ENCODE measurements around the gene CHD2.

CHD2 gene

DNA sequence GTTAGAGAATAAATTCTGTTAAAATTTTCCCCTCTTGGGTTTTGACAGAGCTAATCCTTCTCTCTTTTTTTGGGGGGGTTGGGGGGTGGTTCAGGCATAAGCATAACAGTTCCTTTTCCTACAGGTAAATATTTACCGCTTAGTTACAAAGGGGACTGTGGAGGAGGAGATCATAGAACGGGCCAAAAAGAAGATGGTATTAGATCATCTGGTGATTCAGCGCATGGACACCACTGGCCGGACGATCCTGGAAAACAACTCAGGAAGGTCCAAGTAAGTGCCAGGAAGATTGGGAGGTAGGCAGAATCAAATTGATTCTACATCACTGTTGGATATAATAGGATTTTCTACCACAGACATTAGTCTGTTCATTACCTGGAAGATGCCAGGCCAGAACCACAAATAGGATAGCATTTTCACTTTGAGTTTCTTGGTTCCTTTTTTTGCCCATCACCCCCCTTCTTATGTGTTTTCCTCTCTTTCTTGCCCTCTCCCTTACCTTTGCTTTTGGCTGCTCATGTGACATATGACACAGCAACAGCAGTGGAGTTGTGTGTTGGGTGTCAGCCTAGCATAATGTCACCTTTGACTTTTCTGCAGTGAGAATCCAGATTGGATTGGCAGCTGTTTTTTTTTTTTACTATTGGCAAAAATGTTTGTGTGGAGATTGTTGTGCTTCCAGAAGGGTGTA lies 79.0 kb downstream of the CHD2 start:
- Histone ChIP-seq H3K4me3 (no peak overlapping the region), H3K27ac (no peak overlapping the region)

DNA sequence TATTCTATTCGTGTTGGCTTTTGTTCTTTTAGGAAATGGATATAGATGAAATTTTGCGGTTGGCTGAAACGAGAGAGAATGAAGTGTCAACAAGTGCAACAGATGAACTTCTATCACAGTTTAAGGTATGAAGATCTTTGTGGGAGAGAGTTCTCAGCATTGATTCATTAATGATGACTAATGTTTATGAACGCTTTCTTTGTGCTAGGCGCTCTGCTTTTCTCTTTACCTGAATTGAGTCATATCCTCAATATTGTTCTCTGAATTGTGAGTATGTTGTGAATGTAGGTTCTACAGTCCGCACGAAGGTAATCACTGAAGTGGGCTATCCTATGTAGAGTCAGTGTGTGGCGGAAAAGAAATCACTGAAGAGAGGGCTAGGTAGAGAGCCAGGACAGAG lies 81.2 kb downstream of the CHD2 start:
- Histone ChIP-seq H3K4me3 (no peak overlapping the region), H3K27ac (peak overlapping the region in 4 of 21 experiments; percentile 2 to 52 (median 32))

DNA sequence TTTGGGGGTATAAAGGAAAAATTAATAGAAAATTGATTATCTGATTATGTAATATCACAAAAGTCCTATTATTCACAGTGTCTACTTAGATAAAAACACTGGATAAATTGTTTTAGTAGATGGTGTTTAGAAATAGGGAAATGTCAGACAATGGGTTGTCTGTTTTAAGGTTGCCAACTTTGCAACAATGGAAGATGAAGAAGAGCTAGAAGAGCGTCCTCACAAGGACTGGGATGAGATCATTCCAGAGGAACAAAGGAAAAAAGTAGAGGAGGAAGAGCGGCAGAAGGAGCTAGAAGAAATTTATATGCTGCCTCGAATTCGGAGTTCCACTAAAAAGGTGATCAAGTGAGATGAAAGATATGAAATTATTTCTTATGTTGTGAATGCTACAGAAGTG lies 84.0 kb downstream of the CHD2 start:
- no peak overlapping the region for H3K4me3 ChIP-seq
- H3K27ac ChIP-seq: no peak overlapping the region

DNA sequence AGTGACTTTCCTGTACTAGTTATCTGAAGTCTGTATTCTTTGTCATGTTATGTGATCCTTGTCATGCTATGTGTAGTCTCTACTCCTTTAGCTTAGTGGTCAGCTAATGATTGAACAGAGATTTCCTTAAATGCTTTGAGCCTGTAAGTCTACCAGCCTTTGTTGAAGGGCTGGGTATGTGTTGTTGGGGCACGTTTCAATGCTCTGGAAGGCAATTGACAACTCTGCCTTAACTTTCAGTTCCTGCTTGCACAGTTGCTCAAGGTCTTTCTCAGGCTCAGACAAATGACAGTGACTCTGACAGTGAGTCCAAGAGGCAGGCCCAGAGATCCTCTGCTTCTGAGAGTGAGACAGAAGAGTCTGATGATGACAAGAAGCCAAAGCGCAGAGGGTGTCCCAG lies 89.3 kb downstream of the CHD2 start:
- H3K27ac ChIP-seq: peak overlapping the region in 1 of 21 experiments; percentile 6
- H3K4me3 ChIP-seq: no peak overlapping the region

DNA sequence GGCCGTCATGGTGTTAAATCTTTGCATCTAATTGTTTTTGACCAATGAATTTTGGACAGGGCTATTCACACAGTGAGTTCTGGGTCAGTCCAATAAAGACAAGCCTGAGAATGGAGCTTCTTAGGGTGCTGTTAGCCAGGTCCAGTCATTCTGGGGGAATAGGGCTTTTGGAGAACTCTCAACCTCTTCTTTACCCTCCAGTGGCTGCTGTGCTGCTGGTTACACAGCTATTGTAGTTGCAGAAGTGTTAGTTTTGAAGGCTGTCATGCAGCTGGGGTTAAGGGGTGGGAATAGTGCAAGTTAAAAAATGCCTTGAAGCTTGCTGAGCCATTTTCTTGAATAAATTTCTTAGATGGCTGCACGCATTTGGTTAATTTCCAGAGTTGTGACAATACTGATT lies 89.9 kb downstream of the CHD2 start:
- Histone ChIP-seq H3K4me3 (no peak overlapping the region), H3K27ac (no peak overlapping the region)

DNA sequence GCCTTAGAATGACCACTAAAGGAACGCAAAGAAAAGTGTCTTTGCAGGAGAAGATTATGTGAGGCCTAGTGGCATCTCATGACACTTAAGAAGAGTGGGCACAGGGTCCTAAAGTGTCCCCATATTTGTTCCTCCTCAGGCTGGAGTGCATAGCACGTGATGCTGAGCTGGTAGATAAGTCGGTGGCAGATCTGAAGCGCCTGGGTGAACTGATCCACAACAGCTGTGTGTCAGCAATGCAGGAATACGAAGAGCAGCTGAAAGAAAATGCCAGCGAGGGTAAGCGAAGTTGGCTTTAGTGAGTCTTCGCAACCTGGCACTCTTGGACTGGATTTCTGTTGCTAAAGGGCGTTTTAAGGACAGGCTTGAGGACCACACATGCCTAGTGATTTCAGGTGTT lies 92.6 kb downstream of the CHD2 start:
- no peak overlapping the region for H3K4me3 ChIP-seq
- no peak overlapping the region for H3K27ac ChIP-seq

DNA sequence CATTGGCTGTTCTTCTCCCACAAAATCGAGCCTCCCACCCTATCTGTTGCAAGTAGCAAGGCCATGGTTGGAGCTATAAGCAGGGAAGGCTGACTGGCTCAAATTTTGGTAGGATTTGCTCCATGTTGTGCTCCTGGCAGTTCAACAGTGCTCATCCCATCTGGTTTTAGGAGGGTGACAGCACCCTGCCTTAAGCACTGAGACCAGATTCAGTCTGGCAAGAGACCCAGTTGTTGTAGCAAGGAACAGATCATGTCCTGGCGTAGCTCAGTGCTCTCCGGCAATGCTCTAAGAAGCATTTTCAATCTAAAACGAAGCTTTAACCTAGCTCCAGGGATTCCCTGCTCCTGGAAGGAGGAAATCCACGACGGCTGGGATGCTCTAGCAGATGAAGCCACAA lies 97.7 kb downstream of the CHD2 start:
- H3K4me3 ChIP-seq: no peak overlapping the region
- H3K27ac ChIP-seq: no peak overlapping the region

DNA sequence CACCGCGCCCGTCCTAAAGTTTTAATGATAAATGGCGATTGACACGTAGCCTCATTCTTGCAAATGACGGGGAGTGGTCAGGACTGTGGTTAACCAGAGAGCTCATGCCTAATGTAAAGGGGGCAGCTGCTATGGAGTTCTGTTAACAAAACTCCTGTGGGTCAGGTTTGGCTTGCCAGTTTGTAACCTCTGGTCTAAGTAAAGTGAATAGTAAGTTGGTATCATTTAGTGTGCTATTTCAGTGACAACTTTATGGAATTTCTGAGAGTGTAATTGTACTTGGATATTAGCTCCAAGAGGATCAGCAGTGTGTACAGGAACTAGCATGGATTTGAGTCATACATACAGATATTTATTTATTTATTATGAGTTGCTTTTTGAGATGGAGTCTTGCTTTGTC lies 101.0 kb downstream of the CHD2 start:
- Histone ChIP-seq H3K27ac (peak overlapping the region in 1 of 21 experiments; percentile 32), H3K4me3 (no peak overlapping the region)

DNA sequence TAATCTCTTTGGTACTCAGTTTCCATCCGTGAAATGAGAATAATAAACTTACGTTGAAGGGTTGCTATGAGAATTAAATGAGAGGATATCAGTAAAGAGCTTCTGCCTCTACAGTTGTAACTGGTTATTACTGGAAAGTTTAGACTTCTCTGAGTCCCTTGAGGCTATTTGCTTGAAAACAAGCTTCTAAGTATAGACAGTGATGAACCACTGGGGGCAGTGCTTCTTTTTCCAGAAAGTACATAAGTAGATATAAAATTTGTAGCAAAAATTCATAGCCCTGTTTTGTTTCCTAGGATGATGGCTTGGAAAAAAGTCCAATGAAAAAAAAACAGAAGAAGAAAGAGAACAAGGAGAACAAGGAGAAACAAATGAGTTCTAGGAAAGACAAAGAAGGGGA lies 101.8 kb downstream of the CHD2 start:
- Histone ChIP-seq H3K27ac (no peak overlapping the region), H3K4me3 (no peak overlapping the region)

DNA sequence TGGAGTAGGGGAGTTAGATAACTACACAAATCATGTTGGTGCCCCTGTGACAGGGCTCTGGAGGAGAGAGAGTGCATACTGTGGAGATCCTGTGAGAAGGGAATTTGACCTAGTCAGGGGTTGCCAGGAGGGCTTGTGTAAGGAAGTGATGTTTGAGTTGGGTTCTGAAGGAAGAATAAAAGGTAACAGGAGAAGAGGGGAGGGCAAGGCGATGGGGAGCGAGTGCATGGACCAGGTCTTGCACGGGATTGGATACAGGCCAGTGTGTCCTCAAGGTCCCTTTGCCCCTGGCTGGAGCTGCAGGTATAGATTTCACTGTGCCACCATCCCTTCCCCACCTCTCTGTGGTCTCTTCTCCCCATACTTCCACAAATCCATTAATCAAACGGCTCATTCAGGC lies 105.0 kb downstream of the CHD2 start:
- no peak overlapping the region for H3K27ac ChIP-seq
- H3K4me3 ChIP-seq: no peak overlapping the region

DNA sequence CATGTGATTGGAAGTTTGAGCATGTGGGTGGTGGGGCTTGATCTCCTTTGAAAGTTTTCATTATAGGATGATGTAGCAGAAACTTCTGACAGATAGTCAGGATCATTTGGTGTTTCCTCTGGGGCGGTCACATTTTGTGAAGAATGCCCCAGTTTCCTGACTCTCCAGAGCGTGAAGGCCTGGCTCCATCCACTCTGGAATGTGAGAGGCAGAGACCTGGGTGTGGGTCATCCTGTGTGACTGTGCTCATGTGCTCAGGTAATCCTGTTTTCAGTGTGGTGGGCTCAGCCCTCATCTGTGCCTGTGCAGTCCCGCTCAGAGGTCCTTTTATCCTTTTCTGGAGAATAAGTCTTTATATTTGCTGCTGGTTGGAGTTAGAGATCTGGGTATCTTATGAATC lies 107.9 kb downstream of the CHD2 start:
- H3K4me3 ChIP-seq: no peak overlapping the region
- H3K27ac ChIP-seq: no peak overlapping the region

DNA sequence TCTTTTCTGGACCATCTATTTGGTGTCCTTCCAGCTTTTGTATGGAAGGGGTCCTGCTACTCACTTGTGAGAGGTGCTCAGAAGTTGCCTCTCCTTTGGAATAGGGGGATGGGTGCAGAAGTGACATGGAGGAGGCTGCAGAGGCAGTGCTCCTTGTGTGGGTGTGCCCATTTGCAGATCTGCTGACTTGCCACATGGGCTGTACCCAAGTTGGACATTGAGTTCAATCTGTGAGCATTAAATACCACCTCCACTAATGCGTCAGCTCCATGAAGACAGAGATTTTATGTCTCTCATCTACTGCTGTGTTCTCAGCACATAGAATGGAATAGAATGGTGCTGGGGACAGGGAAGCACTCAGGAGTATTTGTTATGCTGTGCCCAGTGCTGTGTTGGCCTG lies 112.7 kb downstream of the CHD2 start:
- Histone ChIP-seq H3K27ac (peak overlapping the region in 1 of 21 experiments; percentile 10), H3K4me3 (no peak overlapping the region)

DNA sequence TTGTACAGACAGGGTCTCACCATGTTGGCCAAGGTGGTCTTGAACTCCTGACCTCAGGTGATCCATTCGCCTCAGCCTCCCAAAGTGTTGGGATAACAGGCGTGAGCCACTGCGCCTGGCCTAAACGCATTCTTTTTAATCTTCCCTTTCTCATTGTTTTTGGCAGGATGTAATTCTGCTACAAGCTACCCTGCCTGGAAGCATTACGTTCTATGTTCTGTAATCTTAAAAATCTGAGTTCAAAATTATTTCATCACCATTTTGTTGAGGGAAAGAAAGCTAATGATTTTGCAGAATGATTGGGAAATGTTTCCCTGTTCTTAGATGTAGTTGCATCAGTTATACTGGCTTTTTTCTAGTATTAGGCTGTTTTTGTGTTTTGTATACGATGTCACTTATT lies 117.4 kb downstream of the CHD2 start:
- H3K4me3 ChIP-seq: no peak overlapping the region
- no peak overlapping the region for H3K27ac ChIP-seq

DNA sequence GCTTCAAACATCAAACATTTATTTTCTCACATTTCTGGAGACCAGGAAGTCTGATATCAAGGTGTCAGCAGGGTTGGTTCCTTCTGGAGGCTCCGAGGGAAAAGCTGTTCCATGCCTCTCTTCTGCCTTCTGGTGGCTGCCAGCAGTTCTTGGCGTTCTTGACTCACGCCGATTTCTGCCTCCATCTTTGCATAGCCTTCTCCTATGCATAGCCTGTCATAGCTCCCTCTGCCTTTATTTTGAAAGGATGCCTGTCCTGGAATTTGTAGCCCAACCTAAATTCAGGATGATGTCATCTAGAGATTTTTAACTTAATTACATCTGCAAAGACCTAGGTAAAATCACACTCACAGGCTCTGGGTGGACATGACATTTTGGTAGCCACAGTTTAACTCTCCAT lies 118.5 kb downstream of the CHD2 start:
- Histone ChIP-seq H3K4me3 (no peak overlapping the region), H3K27ac (no peak overlapping the region)

DNA sequence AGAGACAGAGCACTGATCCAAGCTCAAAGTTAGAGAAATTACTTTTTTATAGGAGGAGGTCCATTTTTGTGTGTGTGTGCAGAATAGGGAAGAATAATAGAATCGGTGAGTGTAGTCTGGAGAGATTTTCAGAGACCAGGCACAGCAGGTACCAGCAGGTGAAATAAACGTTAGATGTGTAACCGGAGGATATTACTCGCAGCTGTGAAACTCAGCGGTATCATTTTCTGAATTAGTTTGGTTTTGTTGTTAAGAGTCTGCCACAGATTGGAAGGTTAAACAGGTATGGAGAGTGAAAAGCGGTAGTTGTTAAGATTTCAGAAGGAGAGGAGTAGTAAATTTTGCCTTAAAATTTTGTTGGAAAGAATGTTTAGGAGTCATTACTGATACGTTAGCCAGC lies 119.0 kb downstream of the CHD2 start:
- no peak overlapping the region for H3K27ac ChIP-seq
- H3K4me3 ChIP-seq: no peak overlapping the region

DNA sequence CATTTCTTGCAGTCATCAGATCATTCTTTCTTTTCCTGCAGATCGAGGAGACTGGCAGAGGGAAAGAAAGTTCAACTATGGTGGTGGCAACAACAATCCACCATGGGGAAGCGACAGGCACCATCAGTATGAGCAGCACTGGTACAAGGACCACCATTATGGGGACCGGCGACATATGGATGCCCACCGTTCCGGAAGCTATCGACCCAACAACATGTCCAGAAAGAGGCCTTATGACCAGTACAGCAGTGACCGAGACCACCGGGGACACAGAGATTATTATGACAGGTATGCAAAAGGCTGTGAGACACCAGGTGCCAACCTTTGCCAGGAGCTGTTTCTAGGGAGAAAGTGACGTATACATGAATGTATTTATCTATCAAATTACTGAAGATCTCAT lies 119.8 kb downstream of the CHD2 start:
- Histone ChIP-seq H3K27ac (no peak overlapping the region), H3K4me3 (no peak overlapping the region)

DNA sequence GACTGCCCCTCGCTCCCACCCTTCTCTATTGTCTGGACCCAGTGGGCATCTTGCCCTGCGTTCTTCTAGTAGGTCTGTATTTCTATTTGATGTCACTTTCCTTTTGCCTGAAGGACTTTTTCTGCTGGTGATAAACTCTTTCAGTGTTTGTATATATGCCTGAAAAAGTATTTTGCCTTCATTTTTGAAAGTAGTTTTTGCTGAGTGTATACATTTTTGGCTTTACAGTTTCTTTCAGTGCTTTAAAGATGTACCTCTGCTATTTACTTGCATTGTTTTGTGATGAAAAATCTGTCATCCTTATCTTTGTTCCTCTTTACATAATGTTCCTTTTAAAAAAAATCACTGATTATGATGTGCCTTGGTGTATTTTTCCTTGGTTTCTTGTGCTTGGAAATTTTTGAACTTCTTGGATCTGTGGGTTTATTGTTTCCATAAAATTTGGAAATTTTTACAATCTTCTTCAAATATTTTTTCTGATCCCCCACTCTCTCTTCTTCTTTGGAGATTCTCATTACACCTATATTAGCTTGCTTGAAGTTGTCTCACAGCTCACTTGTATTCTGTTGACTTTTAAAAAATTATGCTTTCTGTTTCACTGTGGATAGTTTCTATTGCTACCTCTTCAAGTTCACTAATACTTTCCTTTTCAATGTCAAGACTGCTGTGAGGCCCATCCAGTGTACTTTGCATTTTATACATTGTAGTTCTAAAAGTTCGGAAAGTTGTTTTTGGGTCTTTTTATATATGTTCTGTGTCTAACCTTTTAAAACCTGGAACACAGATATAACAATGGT lies 121.0 kb downstream of the CHD2 start:
- Histone ChIP-seq H3K27ac (no peak overlapping the region), H3K4me3 (no peak overlapping the region)

DNA sequence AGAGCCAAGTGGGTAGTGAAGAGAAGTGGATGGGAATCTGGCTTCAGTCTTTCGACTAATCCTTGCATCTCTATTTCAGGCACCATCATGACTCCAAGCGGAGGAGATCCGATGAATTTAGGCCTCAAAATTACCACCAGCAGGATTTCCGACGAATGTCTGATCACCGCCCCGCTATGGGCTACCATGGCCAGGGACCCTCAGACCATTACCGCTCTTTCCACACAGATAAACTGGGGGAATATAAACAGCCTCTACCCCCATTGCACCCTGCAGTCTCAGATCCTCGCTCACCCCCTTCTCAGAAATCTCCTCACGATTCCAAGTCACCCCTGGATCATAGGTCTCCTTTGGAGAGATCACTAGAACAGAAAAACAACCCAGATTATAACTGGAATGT lies 124.2 kb downstream of the CHD2 start:
- no peak overlapping the region for H3K4me3 ChIP-seq
- H3K27ac ChIP-seq: peak overlapping the region in 1 of 21 experiments; percentile 19

DNA sequence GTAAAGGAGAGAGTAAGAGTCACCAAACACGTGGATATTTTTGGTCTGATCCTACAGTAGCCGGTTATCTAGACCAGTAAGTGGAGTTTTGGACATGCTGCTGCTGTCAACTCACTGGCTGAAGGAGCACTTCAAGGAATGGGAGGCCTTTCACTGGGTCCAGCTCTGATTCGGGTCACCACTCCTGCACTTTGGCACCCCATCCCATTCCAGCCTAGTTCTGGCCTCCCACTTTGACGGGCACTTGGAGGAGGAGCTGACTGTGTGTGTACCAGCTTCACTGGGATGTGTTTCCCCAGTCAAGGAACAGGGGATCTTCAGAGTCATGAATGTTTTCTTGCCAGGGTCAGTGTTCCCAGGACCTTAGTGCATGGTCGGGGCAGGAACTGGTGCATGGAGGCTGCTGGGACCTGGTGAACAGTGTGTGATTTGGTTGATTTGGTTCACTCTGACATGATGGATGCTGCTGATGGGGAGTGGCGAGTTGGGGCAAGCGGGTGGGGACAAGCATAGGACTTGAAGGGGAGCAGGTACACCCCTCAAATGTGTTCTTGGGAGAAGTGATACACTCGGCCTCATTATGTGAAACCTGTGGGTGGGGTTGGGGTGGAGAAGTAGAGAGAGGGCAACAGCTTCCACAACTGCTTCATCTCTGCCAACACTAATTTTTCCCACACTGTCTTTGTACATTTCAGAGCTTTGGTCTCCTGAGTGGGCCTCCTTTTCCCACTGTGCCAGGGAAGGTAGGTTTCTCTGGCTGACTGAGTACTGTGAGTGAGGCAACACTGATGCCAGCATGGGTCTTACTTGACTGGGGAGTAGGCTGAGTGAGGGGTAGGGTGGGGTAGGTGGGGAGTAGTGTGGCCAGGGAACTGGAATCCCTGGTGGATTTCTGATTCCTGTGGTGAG lies 124.8 kb downstream of the CHD2 start:
- Histone ChIP-seq H3K27ac (peak overlapping the region in 5 of 21 experiments; percentile 7 to 26 (median 19)), H3K4me3 (no peak overlapping the region)

DNA sequence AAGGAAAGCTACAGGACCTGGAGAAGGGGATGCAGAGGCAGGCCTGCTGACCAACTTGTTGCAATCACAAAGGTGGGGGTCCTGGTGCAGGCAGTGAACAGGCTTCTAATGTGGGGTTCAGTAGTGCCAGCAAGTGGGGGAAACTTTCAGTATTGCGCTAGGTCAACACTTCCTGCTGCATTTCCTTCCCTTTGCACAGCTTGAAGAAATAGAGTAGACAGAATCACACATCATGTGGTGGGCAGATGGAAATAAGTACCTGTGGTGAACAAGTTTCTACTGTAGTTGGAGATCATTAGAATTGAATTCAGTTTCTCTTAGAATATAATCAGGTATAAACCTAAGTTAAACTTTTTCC lies 125.5 kb downstream of the CHD2 start:
- H3K27ac ChIP-seq: peak overlapping the region in 5 of 21 experiments; percentile 10 to 82 (median 21)
- no peak overlapping the region for H3K4me3 ChIP-seq
